C1 segment of cervical spinal cord (tissue), 14 donors: ENCODE measurements around the gene ANKRD29.
"Not testable (repeated sequence)": the region's sequence is repeated elsewhere in the genome, so short reads cannot be mapped to it uniquely, and the experiment has no call there.

Experiments used
- DNase-seq, 14 donors: peaks; one replicate each; lab custom pipeline; 2025; lab: John Stamatoyannopoulos, UW

ANKRD29 gene

DNA sequence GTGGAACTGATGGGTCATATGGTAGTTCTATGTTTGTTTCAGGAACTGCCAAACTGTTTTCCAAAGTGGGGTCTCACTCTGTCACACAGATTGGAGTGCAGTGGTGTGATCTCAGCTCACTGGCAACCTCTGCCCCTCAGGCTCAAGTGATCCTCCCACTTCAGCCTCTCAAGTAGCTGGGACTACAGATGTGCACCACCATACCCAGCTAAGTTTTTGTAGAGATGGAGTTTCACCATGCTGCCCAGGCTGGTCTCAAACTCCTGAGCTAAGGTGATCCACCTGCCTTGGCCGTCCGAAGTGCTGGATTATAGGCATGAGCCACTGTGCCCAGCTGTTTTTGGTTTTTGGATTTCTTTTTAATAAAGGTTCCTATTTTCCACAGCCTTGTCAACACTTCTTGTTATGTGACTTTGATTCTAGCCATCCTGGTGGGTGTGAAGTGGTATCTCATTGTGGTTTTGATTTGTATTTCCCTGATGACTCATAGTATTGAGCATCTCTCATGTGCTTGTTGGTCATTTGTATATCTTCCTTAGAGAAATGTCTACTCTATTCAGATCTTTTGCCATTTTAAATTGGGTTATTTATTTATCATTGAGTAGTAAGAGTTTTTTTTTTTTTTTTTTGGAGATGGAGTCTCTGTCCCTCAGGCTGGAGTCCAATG lies 99.2 kb downstream of the ANKRD29 start:
- DNase-seq, result no peak

DNA sequence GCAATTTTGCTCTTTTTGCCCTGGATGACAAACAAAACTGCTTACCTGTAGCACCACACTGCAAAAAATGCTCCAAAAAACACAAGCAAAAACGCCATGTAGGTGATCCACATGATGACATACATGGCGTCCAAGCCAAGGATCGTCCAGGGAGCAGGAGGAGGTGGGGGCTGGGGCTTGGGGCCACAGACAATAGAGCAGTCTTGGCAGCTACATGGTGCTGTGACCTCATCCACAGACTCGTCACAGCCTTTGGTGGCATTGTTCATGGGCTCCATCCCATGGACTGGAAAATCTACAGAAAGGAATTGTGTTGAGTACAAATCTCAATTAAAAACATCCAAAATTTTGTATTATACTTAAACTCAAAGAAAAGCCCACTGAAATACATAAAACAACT lies 102.5 kb downstream of the ANKRD29 start:
- DNase-seq, result peak in 8 of 14 donors; percentile 15 to 75 (median 44)

DNA sequence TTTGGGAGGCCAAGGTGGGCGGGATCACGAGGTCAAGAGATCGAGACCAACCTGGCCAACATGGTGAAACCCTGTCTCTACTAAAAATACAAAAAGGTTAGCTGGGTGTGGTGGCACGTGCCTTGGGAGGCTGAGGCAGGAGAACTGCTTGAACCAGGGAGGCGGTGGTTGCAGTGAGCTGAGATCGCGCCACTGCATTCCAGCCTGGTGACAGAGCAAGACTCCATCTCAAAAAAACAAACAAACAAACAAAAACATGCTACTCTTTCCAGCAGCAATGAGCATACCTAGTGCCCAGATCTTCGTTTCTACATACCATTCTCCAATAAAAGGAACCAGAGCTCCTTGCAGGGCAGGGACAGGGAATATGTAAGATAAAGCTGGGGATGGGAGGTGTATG lies 105.2 kb downstream of the ANKRD29 start:
- not testable (repeated sequence) for DNase-seq

DNA sequence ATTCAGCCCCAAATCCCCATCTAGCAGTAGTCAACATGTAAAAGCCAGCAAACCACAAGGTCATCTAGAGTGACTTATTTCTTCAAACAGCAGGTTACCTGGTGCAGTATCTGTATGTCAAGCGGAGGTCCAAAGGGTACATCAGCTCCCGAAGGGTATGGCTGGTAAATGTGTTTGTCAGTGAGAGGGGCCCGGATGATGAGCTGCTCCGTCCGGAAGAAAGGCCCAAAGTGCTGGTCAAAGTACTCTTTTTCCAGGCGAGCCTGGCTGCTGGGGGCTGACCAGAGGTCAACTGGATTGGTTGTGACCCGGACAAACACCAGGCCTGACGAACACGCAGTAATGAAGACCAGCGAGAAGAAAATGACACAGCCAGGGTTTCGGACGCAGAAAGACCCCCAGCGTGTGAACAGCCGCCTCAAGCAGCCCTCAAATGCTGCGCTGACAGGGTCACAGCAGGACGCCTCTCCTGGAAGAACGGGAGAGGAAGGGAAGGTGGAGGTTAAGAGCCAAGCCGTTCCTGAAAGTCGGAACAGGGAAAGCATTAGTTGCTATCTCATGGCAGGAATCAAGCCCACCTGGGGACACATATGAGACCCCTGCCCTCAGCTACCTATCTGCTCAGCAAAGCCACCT lies 106.4 kb downstream of the ANKRD29 start:
- no peak for DNase-seq

DNA sequence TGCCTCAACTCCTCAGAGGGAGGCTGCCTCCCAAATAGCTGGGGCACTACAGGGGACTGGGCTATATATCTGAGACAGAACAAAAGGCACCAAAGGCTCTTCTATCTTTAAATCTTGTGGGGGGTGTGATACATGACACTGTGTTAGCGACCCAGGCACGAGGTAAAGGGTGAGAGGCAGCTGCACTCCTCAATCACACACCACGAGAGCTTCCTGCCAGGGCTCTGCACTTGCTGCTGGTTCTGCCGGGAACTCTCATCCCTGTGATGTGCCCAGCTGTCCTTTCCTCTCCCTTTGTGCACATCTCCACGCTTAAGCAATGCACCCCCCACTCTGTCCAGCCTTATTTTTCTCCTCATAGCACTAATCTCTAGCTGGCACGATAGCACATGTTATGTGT lies 108.8 kb downstream of the ANKRD29 start:
- no peak for DNase-seq

DNA sequence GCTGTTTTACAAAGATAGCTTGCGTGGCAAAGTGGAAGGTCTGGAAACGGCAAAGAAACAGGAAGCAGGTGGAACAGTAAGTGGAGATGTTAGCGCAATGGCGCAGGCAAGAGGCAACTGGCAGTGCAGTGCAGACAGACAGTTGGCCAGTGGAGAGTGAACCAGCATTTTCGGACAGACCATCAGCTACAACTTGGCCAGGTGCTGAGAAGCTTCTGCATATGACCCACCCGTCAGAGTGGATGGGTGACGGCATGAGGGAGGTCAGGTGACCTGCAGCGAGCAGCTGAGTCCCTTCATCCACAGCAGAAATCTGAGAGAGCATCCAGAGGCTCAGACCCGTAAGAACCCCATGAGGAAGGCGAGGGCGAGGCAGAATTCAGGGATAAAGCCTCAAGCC lies 110.2 kb downstream of the ANKRD29 start:
- no peak for DNase-seq

DNA sequence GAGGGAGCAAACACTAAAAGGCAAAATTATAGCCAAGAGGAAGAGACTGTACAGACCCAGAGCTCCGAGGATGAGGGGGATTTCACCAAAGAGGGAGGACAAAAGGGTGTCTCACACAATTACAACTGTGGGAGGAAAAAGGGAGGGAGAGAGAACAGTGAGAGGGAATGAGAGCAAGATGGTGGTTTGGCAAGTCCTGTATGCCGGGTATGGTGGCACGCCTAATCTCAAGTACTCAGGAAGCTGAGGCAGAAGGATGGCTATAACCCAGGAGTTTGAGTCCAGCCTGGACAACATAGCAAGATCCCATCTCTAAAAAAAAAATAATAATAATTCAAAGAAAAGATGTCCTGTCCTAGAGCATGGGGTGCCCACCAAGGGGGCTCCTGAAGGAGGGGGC lies 110.7 kb downstream of the ANKRD29 start:
- DNase-seq, result no peak

DNA sequence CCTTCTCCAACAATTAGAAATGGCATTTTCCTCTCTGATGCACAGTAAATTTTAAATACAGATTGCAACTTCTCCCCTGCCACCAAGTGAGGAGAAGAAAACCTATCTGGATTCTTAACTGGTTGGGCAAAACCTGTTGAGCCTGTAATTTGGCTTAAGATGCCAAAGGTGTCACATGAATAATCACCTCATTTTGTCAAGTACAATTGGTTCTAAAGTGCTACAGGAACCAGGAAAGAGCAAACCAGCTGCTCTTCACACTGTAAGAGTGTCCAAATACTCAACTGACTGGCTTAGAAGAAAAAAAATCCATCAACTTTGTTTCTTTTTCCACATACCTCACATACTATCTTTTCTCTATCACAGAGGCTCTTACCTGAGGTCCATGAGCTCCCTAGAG lies 111.8 kb downstream of the ANKRD29 start:
- no peak for DNase-seq
